ENCODE results near the gene GDPD5. TPM values are rescaled to one million over a fixed set of nuclear protein-coding genes. Genes with fewer than 3 reads are reported as not detected.

The GDPD5 gene
- total and polyA plus RNA-seq, 9 donors: 3.8 to 15.8 (median 8.1) TPM

DNA sequence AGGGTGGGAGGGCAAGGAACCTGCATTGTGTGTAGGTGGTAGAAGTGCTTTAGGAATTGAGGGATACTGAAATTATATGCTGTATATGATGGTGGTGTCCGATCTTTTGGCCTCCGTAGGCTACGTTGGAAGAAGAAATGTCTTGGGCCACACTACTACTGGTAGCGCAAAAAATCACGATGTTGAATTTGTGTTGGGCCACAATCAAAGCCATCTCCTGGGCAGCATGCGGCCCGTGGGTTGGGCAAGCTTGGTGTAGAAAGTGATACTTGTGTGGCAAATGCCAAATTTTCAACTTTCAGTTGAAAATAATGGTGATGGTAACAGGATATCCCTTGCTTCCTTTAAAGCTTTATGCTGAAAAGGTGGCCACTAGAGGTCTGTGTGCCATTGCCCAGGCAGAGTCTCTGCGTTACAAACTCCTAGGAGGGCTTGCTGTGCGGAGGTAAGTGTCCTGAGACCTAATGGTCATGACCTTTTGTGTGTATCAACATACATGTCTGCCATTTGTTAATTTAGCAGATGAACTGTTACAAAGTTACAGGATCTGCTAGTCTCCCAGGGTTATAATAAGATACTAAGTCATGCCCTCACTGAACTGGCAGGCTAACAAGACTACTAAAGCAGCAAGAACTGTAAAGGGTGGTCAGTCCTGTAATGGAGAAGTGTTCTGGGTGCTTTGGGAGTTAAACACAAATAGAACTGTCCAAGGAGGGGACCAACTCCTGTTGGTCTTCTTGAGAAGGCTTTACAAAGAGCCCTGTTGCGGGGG, 123.6 kb downstream of the GDPD5 start:
- H3K9me3 ChIP-seq: no peaks in the 10 kb centered on the region
- no peak for DNase-seq
- TF ChIP-seq POLR2A (IDR thresholded peaks at IDR 0.05) (no peak), EP300 (IDR thresholded peaks at IDR 0.05) (no peak)
- TF ChIP-seq, protein P1, sequence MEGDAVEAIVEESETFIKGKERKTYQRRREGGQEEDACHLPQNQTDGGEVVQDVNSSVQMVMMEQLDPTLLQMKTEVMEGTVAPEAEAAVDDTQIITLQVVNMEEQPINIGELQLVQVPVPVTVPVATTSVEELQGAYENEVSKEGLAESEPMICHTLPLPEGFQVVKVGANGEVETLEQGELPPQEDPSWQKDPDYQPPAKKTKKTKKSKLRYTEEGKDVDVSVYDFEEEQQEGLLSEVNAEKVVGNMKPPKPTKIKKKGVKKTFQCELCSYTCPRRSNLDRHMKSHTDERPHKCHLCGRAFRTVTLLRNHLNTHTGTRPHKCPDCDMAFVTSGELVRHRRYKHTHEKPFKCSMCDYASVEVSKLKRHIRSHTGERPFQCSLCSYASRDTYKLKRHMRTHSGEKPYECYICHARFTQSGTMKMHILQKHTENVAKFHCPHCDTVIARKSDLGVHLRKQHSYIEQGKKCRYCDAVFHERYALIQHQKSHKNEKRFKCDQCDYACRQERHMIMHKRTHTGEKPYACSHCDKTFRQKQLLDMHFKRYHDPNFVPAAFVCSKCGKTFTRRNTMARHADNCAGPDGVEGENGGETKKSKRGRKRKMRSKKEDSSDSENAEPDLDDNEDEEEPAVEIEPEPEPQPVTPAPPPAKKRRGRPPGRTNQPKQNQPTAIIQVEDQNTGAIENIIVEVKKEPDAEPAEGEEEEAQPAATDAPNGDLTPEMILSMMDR (IDR thresholded peaks at IDR 0.05): no peak
- intact Hi-C loops (cut with DNase I): loop anchor here in 1 of 4 donors (5.0 kb wide), 1 partner anchor 130 kb away; no protein-coding TSS in a partner anchor
- no peak overlapping the region for H3K4me3 ChIP-seq
- H3K27ac ChIP-seq: no peak overlapping the region
- 71 to 83% (median 73%) methylated on average over 10 of the region's 10 CpGs for WGBS, 3 donors
- no peaks in the 10 kb centered on the region for H3K36me3 ChIP-seq
- no peaks in the 10 kb centered on the region for H3K27me3 ChIP-seq
- H3K4me1 ChIP-seq (ENCODE audit: insufficient read depth): peaks cover 4% of the 10 kb centered on the region

DNA sequence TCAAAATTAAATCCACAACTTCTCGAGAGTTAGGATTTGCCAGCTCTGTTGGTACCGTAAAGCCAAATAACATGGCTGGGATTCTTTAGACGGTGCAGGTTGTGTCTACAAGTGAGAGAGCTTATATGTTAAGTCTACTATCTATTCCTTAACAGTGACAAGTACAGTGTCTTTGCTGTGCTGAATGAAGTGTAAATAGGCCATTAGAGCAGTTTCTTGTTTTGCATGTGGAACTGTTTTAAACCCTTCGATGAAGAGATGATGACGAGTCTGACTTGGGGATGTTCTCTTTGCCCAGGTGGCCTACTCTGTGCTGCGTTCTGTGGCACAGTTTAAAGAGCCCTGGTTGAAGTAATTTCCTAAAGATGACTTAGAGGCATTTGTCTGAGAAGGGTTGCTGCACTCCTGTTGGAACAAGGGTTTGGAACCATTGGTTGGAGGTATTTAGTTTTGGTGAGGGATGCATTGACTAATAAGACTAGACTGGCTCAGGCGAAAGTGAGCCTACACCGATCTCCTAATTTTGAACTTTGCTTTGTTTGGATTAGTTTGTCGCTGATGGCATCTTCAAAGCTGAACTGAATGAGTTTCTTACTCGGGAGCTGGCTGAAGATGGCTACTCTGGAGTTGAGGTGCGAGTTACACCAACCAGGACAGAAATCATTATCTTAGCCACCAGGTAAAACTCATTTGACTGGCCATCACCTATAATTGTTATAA, 125.4 kb downstream of the GDPD5 start:
- H3K27me3 ChIP-seq: no peaks in the 10 kb centered on the region
- no peak for TF ChIP-seq POLR2A (IDR thresholded peaks at IDR 0.05)
- TF ChIP-seq EP300 (IDR thresholded peaks at IDR 0.05): no peak
- TF ChIP-seq, protein P1 (IDR thresholded peaks at IDR 0.05): no peak
- intact Hi-C loops (cut with DNase I): loop anchor here in 1 of 4 donors (5.0 kb wide), 1 partner anchor 132 kb away; no protein-coding TSS in a partner anchor
- H3K36me3 ChIP-seq: no peaks in the 10 kb centered on the region
- peak overlapping the region; percentile 74 for H3K4me3 ChIP-seq
- H3K9me3 ChIP-seq: no peaks in the 10 kb centered on the region
- WGBS, 3 donors: 3 to 11% (median 4%) methylated on average over 11 of the region's 11 CpGs
- H3K27ac ChIP-seq: peak overlapping the region; percentile 54 to 76
- peaks cover 4% of the 10 kb centered on the region for H3K4me1 ChIP-seq (ENCODE audit: insufficient read depth)
- DNase-seq: no peak

DNA sequence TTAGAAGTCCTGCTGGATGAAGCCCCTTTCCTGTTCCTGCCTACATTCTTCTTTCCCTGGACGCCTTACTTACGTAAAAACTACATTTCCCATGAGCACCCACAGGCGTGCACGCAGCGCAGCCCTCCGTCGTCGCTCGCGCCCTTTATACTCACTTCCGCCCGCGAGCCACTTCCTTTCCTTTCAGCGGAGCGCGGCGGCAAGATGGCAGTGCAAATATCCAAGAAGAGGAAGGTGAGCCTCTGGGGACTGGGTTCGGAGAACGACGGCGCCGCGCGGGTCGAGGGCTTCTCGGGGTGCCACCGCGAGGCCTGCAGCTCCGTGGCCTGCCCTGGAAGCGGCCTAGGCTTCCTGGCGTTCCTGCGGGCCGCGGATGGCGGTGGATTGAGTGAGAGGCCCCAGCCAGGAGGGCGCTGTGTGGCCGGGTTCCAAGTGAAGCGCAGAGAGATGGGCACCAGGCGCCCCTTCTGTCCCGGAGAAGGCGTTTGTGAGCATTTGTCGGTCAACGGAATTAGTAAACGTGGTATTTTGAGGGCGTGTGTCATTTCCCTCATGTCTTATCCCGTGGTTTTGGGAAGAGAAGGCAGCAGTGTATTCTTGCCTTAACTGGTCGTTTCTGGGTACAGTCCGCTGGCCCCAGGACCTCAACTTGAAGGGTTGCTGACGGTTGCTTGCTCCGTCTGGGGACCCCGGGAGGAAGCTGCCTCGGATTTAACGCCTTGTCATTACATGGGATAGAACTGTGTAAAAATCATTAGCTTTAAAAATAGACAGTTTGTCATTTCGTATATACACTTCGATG, 126.2 kb downstream of the GDPD5 start, which contains the start of gene RPS3:
Gene RPS3 (plus strand): TSS at position 175 of the 802 bp plus-strand sequence. CDS start 30 bp downstream, at position 205.
- H3K27ac ChIP-seq: peak within 1 kb of the TSS; percentile 54 to 76
- no peaks in the 10 kb centered on the region for H3K27me3 ChIP-seq
- H3K9me3 ChIP-seq: no peaks in the 10 kb centered on the region
- peak; percentile 88 for TF ChIP-seq POLR2A (IDR thresholded peaks at IDR 0.05)
- TF ChIP-seq, protein P1 (IDR thresholded peaks at IDR 0.05): peak in 1 of 3 donors; percentile 27
- no peak for TF ChIP-seq EP300 (IDR thresholded peaks at IDR 0.05)
- H3K4me1 ChIP-seq (ENCODE audit: insufficient read depth): peaks cover 4% of the 10 kb centered on the region
- 0% methylated on average over 35 to 55 of the region's 55 CpGs for WGBS, 3 donors
- intact Hi-C loops (cut with DNase I): loop anchor here in 2 of 4 donors (5.0 kb wide), 2 partner anchors 128 to 133 kb away; partner anchors contain the start of gene GDPD5 (in 1 of the 2)
- DNase-seq: peak; percentile 90 to 93 (median 90)
- no peaks in the 10 kb centered on the region for H3K36me3 ChIP-seq
- H3K4me3 ChIP-seq: peak within 1 kb of the TSS; percentile 74

DNA sequence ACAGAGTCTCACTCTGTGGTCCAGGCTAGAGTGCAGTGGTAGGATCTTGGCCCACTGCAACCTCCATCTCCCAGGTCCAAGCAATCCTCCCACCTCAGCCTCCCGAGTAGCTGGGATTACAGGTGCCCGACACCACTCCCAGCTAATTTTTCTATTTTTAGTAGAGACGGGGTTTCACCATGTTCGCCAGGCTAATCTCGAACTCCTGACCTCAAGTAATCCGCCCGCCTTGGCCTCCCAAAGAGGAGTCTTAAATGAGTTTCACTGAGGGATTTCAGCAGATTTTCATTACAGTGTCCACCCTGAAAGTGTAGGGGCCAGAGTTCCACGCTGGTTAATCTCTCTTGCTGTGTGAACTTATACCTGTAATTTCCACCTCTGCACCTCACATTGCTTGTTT, 126.8 kb downstream of the GDPD5 start:
- no peaks in the 10 kb centered on the region for H3K36me3 ChIP-seq
- intact Hi-C loops (cut with DNase I): loop anchor here in 1 of 4 donors (5.0 kb wide), 1 partner anchor 128 kb away; the partner anchor contains the start of gene GDPD5
- WGBS, 3 donors: 67 to 71% (median 69%) methylated on average over 8 of the region's 8 CpGs
- H3K4me3 ChIP-seq: no peak overlapping the region
- no peak for DNase-seq
- H3K27me3 ChIP-seq: no peaks in the 10 kb centered on the region
- no peak overlapping the region for H3K27ac ChIP-seq
- no peak for TF ChIP-seq EP300 (IDR thresholded peaks at IDR 0.05)
- TF ChIP-seq, protein P1 (IDR thresholded peaks at IDR 0.05): no peak
- no peak for TF ChIP-seq POLR2A (IDR thresholded peaks at IDR 0.05)
- H3K4me1 ChIP-seq (ENCODE audit: insufficient read depth): peaks cover 4% of the 10 kb centered on the region
- H3K9me3 ChIP-seq: no peaks in the 10 kb centered on the region

Measured in ovary (tissue), 9 donors.